ENCODE results near the gene VAV3. TPM values are rescaled to one million over a fixed set of nuclear protein-coding genes. Genes with fewer than 3 reads are reported as not detected.

The VAV3 gene
- total and polyA plus RNA-seq, 2 of the 8 experiments (the other 6 are each of a cell fraction or from before 2014, with no cell fraction given): 2.9 to 7.9 TPM

DNA sequence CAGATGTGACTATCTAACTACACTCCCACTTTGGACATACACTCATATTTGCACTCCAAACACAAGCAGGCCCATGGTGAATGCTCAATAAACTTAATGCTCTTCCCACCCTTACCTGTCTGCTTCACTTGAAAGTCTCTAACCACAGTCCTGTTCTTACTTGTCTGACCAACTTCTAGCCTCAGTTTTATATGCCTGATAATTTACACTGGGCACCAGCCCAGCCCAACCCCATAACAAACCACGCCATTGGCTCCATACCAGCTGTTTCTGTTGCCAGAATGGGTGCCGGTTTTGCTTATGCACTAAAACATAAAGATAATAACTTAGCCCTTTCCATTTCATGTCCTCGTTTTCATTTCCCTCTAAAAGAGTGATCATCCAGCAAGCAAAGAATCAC is 428.7 kb downstream of the VAV3 start:
- H3K4me1 ChIP-seq (replicated peaks in 1 of 4; ENCODE audit: control insufficient read depth in 3 of 4, insufficient read depth in 4 of 4, low read length in 3 of 4): 0 out of 7 replicates have a peak, but pooled peaks cover 0 to 3% (median 1%) of the 10 kb centered on the region in 4 experiments
- H4K91ac ChIP-seq (replicated peaks; ENCODE audit: insufficient read length, low read length): no peak overlapping the region
- H4K20me1 ChIP-seq (replicated peaks in 1 of 2; ENCODE audit: control insufficient read depth in 1 of 2, insufficient read depth in 2 of 2, low read length in 2 of 2): no peaks in the 10 kb centered on the region
- ChIA-PET POLR2A (ENCODE audit: partially characterized antibody) (no interaction called here), CTCF (ENCODE audit: partially characterized antibody) (interaction anchor here (1.0 kb wide), 1 partner anchor 10 kb away, joined by 3 read pairs; no protein-coding TSS in a partner anchor)
- H2BK15ac ChIP-seq (ENCODE audit: low read length): no peak overlapping the region
- DNase-seq (ENCODE audit: low read depth in 1 of 2, low spot score in 2 of 2): no peak
- H2AFZ ChIP-seq (ENCODE audit: low read length): no peak overlapping the region
- H3K56ac ChIP-seq (replicated peaks; ENCODE audit: insufficient read length, low read depth, low read length): no peak overlapping the region
- TF ChIP-seq JUN (IDR thresholded peaks at IDR 0.05; ENCODE audit: low read depth, low read length) (no peak), HDAC6 (IDR thresholded peaks at IDR 0.05; ENCODE audit: low read depth, low read length) (no peak), SIRT6 (IDR thresholded peaks at IDR 0.05; ENCODE audit: low read length) (no peak), CHD2 (IDR thresholded peaks at IDR 0.05; ENCODE audit: low read length) (no peak), SIX5 (IDR thresholded peaks at IDR 0.05; ENCODE audit: low read depth, low read length) (no peak), GABPA (IDR thresholded peaks at IDR 0.05; ENCODE audit: borderline replicate concordance, insufficient read depth, low read length) (no peak), HDAC2 (IDR thresholded peaks at IDR 0.05; ENCODE audit: borderline replicate concordance in 1 of 2, low read depth in 2 of 2, low read length in 2 of 2) (no peak), JUND (IDR thresholded peaks at IDR 0.05; ENCODE audit: low read length) (no peak), CBX8 (IDR thresholded peaks at IDR 0.05; ENCODE audit: borderline replicate concordance, low read depth, low read length) (no peak), POLR2AphosphoS5 (IDR thresholded peaks at IDR 0.05; ENCODE audit: low read depth, low read length) (no peak)
- TF ChIP-seq, protein P1, sequence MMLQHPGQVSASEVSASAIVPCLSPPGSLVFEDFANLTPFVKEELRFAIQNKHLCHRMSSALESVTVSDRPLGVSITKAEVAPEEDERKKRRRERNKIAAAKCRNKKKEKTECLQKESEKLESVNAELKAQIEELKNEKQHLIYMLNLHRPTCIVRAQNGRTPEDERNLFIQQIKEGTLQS (IDR thresholded peaks at IDR 0.05; ENCODE audit: insufficient read depth, low read depth, low read length): no peak
- no peaks in the 10 kb centered on the region for H3K27me3 ChIP-seq (replicated peaks in 1 of 4; ENCODE audit: control insufficient read depth in 3 of 4, extremely low read depth in 1 of 4, insufficient read depth in 3 of 4, low read length in 3 of 4)
- no peak for FAIRE-seq
- H3K4me2 ChIP-seq (ENCODE audit: insufficient read depth in 1 of 2, low read depth in 2 of 2, low read length in 2 of 2): no peak overlapping the region
- H3K36me3 ChIP-seq (ENCODE audit: control insufficient read depth in 2 of 4, insufficient read depth in 4 of 4, low read length in 3 of 4): no peaks in the 10 kb centered on the region
- no peaks in the 10 kb centered on the region for H3K79me1 ChIP-seq (ENCODE audit: low read depth, low read length)
- H3K9me3 ChIP-seq (ENCODE audit: insufficient read depth in 2 of 2, low read depth in 1 of 2, low read length in 1 of 2): no peaks in the 10 kb centered on the region
- H3K79me2 ChIP-seq (ENCODE audit: control insufficient read depth in 1 of 2, insufficient read depth in 2 of 2, low read length in 2 of 2): no peaks in the 10 kb centered on the region
- no peak overlapping the region for H4K8ac ChIP-seq (ENCODE audit: extremely low read depth, insufficient read depth, low read length)
- no peak overlapping the region for H4K5ac ChIP-seq (ENCODE audit: insufficient read length, low read depth, low read length)
- no peak overlapping the region for H2BK120ac ChIP-seq (replicated peaks; ENCODE audit: low read depth, low read length)
- no peak overlapping the region for H3K14ac ChIP-seq (ENCODE audit: insufficient read length)
- no peak overlapping the region for H3K27ac ChIP-seq (ENCODE audit: low read depth, low read length)
- H2BK12ac ChIP-seq (ENCODE audit: low read depth, low read length): no peak overlapping the region; the same call in 1 of the 2 replicates
- H2AK5ac ChIP-seq (ENCODE audit: low read depth, low read length): no peak overlapping the region
- no peak overlapping the region for H3K23ac ChIP-seq (ENCODE audit: insufficient read length)
- no peak overlapping the region for H3K4me3 ChIP-seq (ENCODE audit: extremely low read depth in 1 of 4, insufficient read depth in 2 of 4, low read depth in 3 of 4, low read length in 4 of 4)
- 87% methylated on average over 3 of the region's 3 CpGs; no CpG with 5 or more reads in 1 of the 2 experiments for WGBS, 2 experiments (ENCODE audit: extremely low coverage in 1 of 2, insufficient coverage in 1 of 2, insufficient read length in 1 of 2, insufficient replicate concordance in 2 of 2, low coverage in 1 of 2, low lambda C conversion rate in 2 of 2, missing lambda C conversion rate in 1 of 2)
- no peak overlapping the region for H3K4ac ChIP-seq (replicated peaks; ENCODE audit: insufficient read length, low read depth, low read length)
- no peak overlapping the region for H2BK5ac ChIP-seq (ENCODE audit: low read depth, low read length)
- H3K23me2 ChIP-seq (ENCODE audit: low read depth, low read length): no peaks in the 10 kb centered on the region
- no peak overlapping the region for H3K9ac ChIP-seq (replicated peaks in 1 of 4; ENCODE audit: extremely low read depth in 1 of 4, low read depth in 3 of 4, low read length in 3 of 4)
- H2BK20ac ChIP-seq (ENCODE audit: low read length): no peak overlapping the region
- H3K18ac ChIP-seq (ENCODE audit: extremely low read depth, low read length): no peak overlapping the region
